Mesothelial cell of epicardium (in vitro differentiated cells): ENCODE results near the gene RNU6-1. TPM values are rescaled to one million over a fixed set of nuclear protein-coding genes. Genes with fewer than 3 reads are reported as not detected.

ENCODE experiments used
- DNase-seq, 2 experiments: peaks; one replicate each; pipeline ENCODE4 v3.0.0; 2021; ENCODE audit warnings: low spot score in 2 of 2; ENCODE audit not compliant: unreplicated experiment in 2 of 2
- H3K27ac Mint-ChIP-seq: 2 replicates; pipeline ENCODE4 v1.8.0; 2021; ENCODE audit warnings: mixed read lengths
- H3K27me3 Mint-ChIP-seq: 2 replicates; pipeline ENCODE4 v1.8.0; 2021; ENCODE audit warnings: low read depth, mixed read lengths
- H3K36me3 Mint-ChIP-seq: 2 replicates; pipeline ENCODE4 v1.8.0; 2021; ENCODE audit warnings: mixed read lengths
- H3K4me1 Mint-ChIP-seq: 2 replicates; pipeline ENCODE4 v1.8.0; 2021; ENCODE audit warnings: mixed read lengths
- H3K4me3 Mint-ChIP-seq: 2 replicates; pipeline ENCODE4 v1.8.0; 2021; ENCODE audit warnings: mild to moderate bottlenecking, moderate library complexity, mixed read lengths
- H3K9me3 Mint-ChIP-seq: 2 replicates; pipeline ENCODE4 v1.8.0; 2021; ENCODE audit warnings: mixed read lengths
- CTCF ChIP-seq: fragments of 200-600 bp; sonication (generic); IDR thresholded peaks from one replicate; pipeline ENCODE4 v1.5.0; 2021; ENCODE audit warnings: antibody characterized with exemption; ENCODE audit not compliant: unreplicated experiment
- total RNA-seq: library from RNA; stranded (reverse); gene quantifications from 3 replicates; pipeline ENCODE4 v1.2.1, GENCODE V29; 2021

The RNU6-1 gene
- total RNA-seq, 1 donor from 2014 or later, result not detected

DNA sequence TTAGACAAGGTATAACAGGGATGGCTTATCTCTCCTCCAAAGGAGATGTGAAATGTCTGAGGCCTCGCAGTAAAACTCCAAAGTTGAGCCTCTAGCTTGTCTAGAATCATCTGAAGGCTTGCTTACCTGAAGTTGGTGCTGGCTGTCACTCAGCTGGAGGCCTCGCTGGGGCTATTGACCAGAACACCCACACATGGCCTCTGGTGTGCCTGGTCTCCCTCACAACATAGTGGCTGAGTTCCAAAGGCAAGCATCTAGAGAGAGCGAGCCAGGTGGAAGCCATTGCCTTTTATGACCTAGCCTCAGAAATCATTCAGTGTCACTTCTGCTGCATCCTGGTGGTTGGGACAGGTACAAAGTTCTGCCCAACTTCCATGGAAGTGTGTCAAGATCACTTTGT, 17.4 kb upstream of the RNU6-1 start:
- H3K36me3 Mint-ChIP-seq, result no peaks in the 10 kb centered on the region
- no peaks in the 10 kb centered on the region for H3K9me3 Mint-ChIP-seq
- peaks cover 11% of the 10 kb centered on the region for H3K4me1 Mint-ChIP-seq
- H3K4me3 Mint-ChIP-seq, result no peak overlapping the region
- no peaks in the 10 kb centered on the region for H3K27me3 Mint-ChIP-seq
- no peak for TF ChIP-seq CTCF
- no peak overlapping the region for H3K27ac Mint-ChIP-seq
- DNase-seq, result no peak

GRCh38 chr15:67855842-67856241, 16.0 kb upstream of the RNU6-1 start:
- Mint-ChIP-seq H3K27ac (peak overlapping the region; percentile 22), H3K9me3 (no peaks in the 10 kb centered on the region), H3K4me1 (peaks cover 13% of the 10 kb centered on the region), H3K27me3 (no peaks in the 10 kb centered on the region), H3K4me3 (no peak overlapping the region), H3K36me3 (no peaks in the 10 kb centered on the region)
- DNase-seq, result no peak
- TF ChIP-seq CTCF, result no peak

- no peaks in the 10 kb centered on the region for H3K36me3 Mint-ChIP-seq
- no peak for TF ChIP-seq CTCF
- no peak overlapping the region for H3K27ac Mint-ChIP-seq
- H3K27me3 Mint-ChIP-seq, result no peaks in the 10 kb centered on the region
- peaks cover 22% of the 10 kb centered on the region for H3K4me1 Mint-ChIP-seq
- H3K4me3 Mint-ChIP-seq, result no peak overlapping the region
- no peaks in the 10 kb centered on the region for H3K9me3 Mint-ChIP-seq
- DNase-seq, result no peak
These were observed 14.5 kb upstream of the RNU6-1 start for GRCh38 chr15:67854358-67854757.

- TF ChIP-seq CTCF, result no peak
- H3K36me3 Mint-ChIP-seq, result no peaks in the 10 kb centered on the region
- no peak overlapping the region for H3K27ac Mint-ChIP-seq
- DNase-seq, result no peak
- no peaks in the 10 kb centered on the region for H3K9me3 Mint-ChIP-seq
- H3K4me1 Mint-ChIP-seq, result peaks cover 22% of the 10 kb centered on the region
- no peak overlapping the region for H3K4me3 Mint-ChIP-seq
- H3K27me3 Mint-ChIP-seq, result no peaks in the 10 kb centered on the region
These were observed 13.6 kb upstream of the RNU6-1 start for GRCh38 chr15:67853454-67853853.

DNA sequence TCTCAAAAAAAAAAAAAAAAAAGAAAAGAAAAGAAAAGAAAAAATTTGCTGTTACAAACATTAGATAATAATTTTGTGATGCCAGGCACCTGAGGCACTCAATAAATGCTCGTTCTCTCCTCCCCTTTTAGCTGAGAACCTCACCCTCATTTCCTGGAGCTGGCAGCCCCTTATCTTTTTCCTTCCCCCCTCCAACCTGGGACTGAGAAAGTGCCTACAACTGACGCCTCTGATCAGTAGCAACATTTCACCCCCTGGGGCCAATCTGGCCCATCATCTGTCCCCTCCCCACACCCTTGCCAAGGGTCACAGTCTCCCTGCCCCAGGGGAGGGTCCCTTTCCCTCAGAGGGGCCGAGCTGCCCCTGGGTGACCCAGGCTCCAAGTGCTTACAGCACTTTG, 12.6 kb upstream of the RNU6-1 start:
- no peak overlapping the region for H3K27ac Mint-ChIP-seq
- DNase-seq, result no peak
- TF ChIP-seq CTCF, result no peak

GRCh38 chr15:67850994-67851571, 11.2 kb upstream of the RNU6-1 start:
- no peaks in the 10 kb centered on the region for H3K27me3 Mint-ChIP-seq
- no peak for DNase-seq
- peaks cover 34% of the 10 kb centered on the region for H3K4me1 Mint-ChIP-seq
- H3K9me3 Mint-ChIP-seq, result no peaks in the 10 kb centered on the region
- TF ChIP-seq CTCF, result no peak
- no peaks in the 10 kb centered on the region for H3K36me3 Mint-ChIP-seq
- H3K27ac Mint-ChIP-seq, result no peak overlapping the region
- no peak overlapping the region for H3K4me3 Mint-ChIP-seq

More for the DNA sequence above, 12.6 kb upstream of the RNU6-1 start:
- Mint-ChIP-seq H3K9me3 (no peaks in the 10 kb centered on the region), H3K27me3 (no peaks in the 10 kb centered on the region), H3K36me3 (no peaks in the 10 kb centered on the region), H3K4me3 (no peak overlapping the region), H3K4me1 (peaks cover 27% of the 10 kb centered on the region)
